Endothelial cell of umbilical vein (primary cell): ENCODE measurements around the gene ME3. TPM values are rescaled to one million over a fixed set of nuclear protein-coding genes. Genes with fewer than 3 reads are reported as not detected.

Experiments used
- BruUV-seq: library from RNA; stranded (reverse); fragments of 400-500 nt; replicated peaks from 2 replicates; lab custom pipeline; 2021; lab: Mats Ljungman, UMichigan
- CTCF ChIA-PET: fragments of 300-600, 350-600 bp; sonication (Branson Sonifier 250); formaldehyde crosslinking; loops from one replicate; lab custom pipeline; 2021; ENCODE audit warnings: antibody characterized with exemption, inconsistent platforms; lab: Charles Lee
- POLR2A ChIA-PET: fragments of 300-600, 350-600 bp; sonication (Branson Sonifier 250); formaldehyde crosslinking; loops from one replicate; lab custom pipeline; 2021; ENCODE audit warnings: antibody characterized with exemption, inconsistent platforms; lab: Charles Lee
- DNase-seq: peaks from one replicate; pipeline ENCODE4 v3.0.0-alpha.2; 2011; ENCODE audit warnings: low read depth, low spot score
- FAIRE-seq: peaks from 2 replicates; lab custom pipeline; 2011; peaks lifted over from hg19 to GRCh38; lab: Jason Lieb, UNC
- H2AFZ ChIP-seq: 2 replicates; pipeline ENCODE4 v1.6.0; 2012; ENCODE audit warnings: low read depth, low read length, control low read depth, inconsistent platforms
- H3K27ac ChIP-seq: 2 replicates; pipeline ENCODE4 v1.5.1; 2011; ENCODE audit warnings: low read depth, mild to moderate bottlenecking, control low read depth, low read length, moderate library complexity; ENCODE audit not compliant: insufficient read depth
- H3K27me3 ChIP-seq, 2 experiments: 2 replicates each; pipeline versions ENCODE4 v1.6.0 to v1.6.1; 2011; ENCODE audit warnings: low read length in 2 of 2, mixed read lengths in 1 of 2; ENCODE audit not compliant: control insufficient read depth in 2 of 2, insufficient read depth in 2 of 2
- H3K36me3 ChIP-seq, 2 experiments: 2 replicates in 1 of 2; 3 replicates in 1 of 2; pipeline ENCODE4 v1.5.1; 2011; ENCODE audit warnings: low read length in 2 of 2, mild to moderate bottlenecking in 1 of 2, moderate library complexity in 1 of 2; ENCODE audit not compliant: control insufficient read depth in 2 of 2, insufficient read depth in 2 of 2; ENCODE audit errors: extremely low read depth in 1 of 2
- H3K4me1 ChIP-seq: 3 replicates; pipeline ENCODE4 v1.5.1; 2011; ENCODE audit warnings: mild to moderate bottlenecking, low read length; ENCODE audit not compliant: control insufficient read depth, insufficient read depth; ENCODE audit errors: extremely low read depth
- H3K4me2 ChIP-seq: 2 replicates; pipeline ENCODE4 v1.6.1; 2011; ENCODE audit warnings: low read length, control low read depth, mixed read lengths; ENCODE audit not compliant: insufficient read depth
- H3K4me3 ChIP-seq, 3 experiments: fragments of 200-600 bp in 1 of 3; sonication (generic), shearing (Covaris generic) in 1 of 3; replicated peaks in 1 of 3; 2 replicates each; pipeline ENCODE4 v1.5.1; 2011 to 2016; ENCODE audit warnings: control low read depth in 3 of 3, low read length in 3 of 3, mild to moderate bottlenecking in 2 of 3, inconsistent platforms in 1 of 3, low read depth in 1 of 3, moderate library complexity in 1 of 3; ENCODE audit not compliant: insufficient read depth in 1 of 3
- H3K79me2 ChIP-seq: 2 replicates; pipeline ENCODE4 v1.6.0; 2012; ENCODE audit warnings: low read length, inconsistent platforms; ENCODE audit not compliant: control insufficient read depth, insufficient read depth
- H3K9ac ChIP-seq: replicated peaks from 2 replicates; pipeline ENCODE3; 2011; ENCODE audit warnings: low read length, control low read depth; ENCODE audit not compliant: insufficient read depth; ENCODE audit errors: extremely low read depth
- H3K9me1 ChIP-seq: replicated peaks from 3 replicates; pipeline ENCODE4 v1.6.0; 2011; ENCODE audit warnings: mild to moderate bottlenecking, low read length; ENCODE audit not compliant: control insufficient read depth, insufficient read depth; ENCODE audit errors: extremely low read depth
- H3K9me3 ChIP-seq: replicated peaks from 2 replicates; pipeline ENCODE4 v1.5.1; 2012; ENCODE audit warnings: low read length, inconsistent platforms; ENCODE audit not compliant: control insufficient read depth, insufficient read depth
- H4K20me1 ChIP-seq: replicated peaks from 2 replicates; pipeline ENCODE3; 2011; ENCODE audit warnings: mild to moderate bottlenecking, low read length; ENCODE audit not compliant: control insufficient read depth, insufficient read depth; ENCODE audit errors: extremely low read depth
- CTCF ChIP-seq, 2 donors: IDR thresholded peaks; 1 replicate in 1 of 2; 2 replicates in 1 of 2; pipeline ENCODE4 v1.5.1; 2011; ENCODE audit warnings: low read length in 2 of 2, mild to moderate bottlenecking in 2 of 2, moderate library complexity in 2 of 2, control low read depth in 1 of 2, inconsistent platforms in 1 of 2, low read depth in 1 of 2; ENCODE audit not compliant: insufficient read depth in 1 of 2; ENCODE audit errors: extremely low read depth in 1 of 2
- EZH2 ChIP-seq: IDR thresholded peaks from 2 replicates; pipeline ENCODE4 v1.6.1; 2012; ENCODE audit warnings: borderline replicate concordance, low read depth, mild to moderate bottlenecking, moderate library complexity, low read length, inconsistent platforms; ENCODE audit not compliant: severe bottlenecking
- FOS ChIP-seq: IDR thresholded peaks from 2 replicates; pipeline ENCODE4 v1.6.1; 2011; ENCODE audit warnings: mild to moderate bottlenecking, low read length, moderate library complexity, borderline replicate concordance; ENCODE audit not compliant: insufficient read depth
- GATA2 ChIP-seq: IDR thresholded peaks from 2 replicates; pipeline ENCODE4 v1.7.0; 2011; ENCODE audit warnings: low read depth, mild to moderate bottlenecking, moderate library complexity, mixed read lengths, low read length; ENCODE audit not compliant: insufficient read length, insufficient read depth
- JUN ChIP-seq: IDR thresholded peaks from 2 replicates; pipeline ENCODE4 v1.6.1; 2011; ENCODE audit warnings: borderline replicate concordance, low read depth; ENCODE audit not compliant: insufficient read length, insufficient read depth
- MYC ChIP-seq: IDR thresholded peaks from one replicate; pipeline ENCODE4 v1.6.1; 2011; ENCODE audit warnings: mild to moderate bottlenecking, low read depth, low read length
- POLR2A ChIP-seq: IDR thresholded peaks from 2 replicates; pipeline ENCODE4 v1.6.1; 2012; ENCODE audit warnings: low read depth, mild to moderate bottlenecking, control low read depth, low read length
- POLR2AphosphoS5 ChIP-seq: IDR thresholded peaks from 2 replicates; pipeline ENCODE4 v1.6.1; 2012; ENCODE audit warnings: low read depth, mild to moderate bottlenecking, control low read depth, low read length, moderate library complexity; ENCODE audit not compliant: insufficient read depth
- dilution Hi-C: fragments of 300-500 bp; cut with MboI; formaldehyde crosslinking; loops from one replicate; pipeline ENCODE4 v1.15.0; 2019; ENCODE audit warnings: low sequenced_read_pairs; ENCODE audit not compliant: extremely low pct_ligation_motif_present
- intact Hi-C: fragments of 100-400 bp; cut with micrococcal nuclease; formaldehyde crosslinking; loops from one replicate; pipeline ENCODE4 v1.10.0; 2022
- polyA plus RNA-seq, 4 experiments: library from polyadenylated mRNA; depleted of rRNA in 3 of 4; stranded (reverse) in 3 of 4; unstranded in 1 of 4; fragments of >200 nt; gene quantifications; 2 replicates each; pipeline versions ENCODE4 v1.2.1 to v1.2.3, GENCODE V29; 2011 to 2012; ENCODE audit warnings: missing spikeins in 1 of 4
- total RNA-seq: library from RNA; stranded (reverse); gene quantifications from 2 replicates; pipeline ENCODE4 v1.2.3, GENCODE V29; 2021
- TF ChIP-seq, protein P1 (sequence below): IDR thresholded peaks from 2 replicates; pipeline ENCODE4 v1.6.1; 2011; ENCODE audit not compliant: insufficient read depth, insufficient read length

Gene ME3
- total and polyA plus RNA-seq, 2 donors (not counting 3 experiments of a cell fraction or from before 2014, with no cell fraction given) = 26.9 to 30.4 TPM

- BruUV-seq = no TSS peak
- H3K27me3 ChIP-seq = no peaks in the 10 kb centered on the region
- no peak overlapping the region for H3K4me3 ChIP-seq
- TF ChIP-seq, protein P1, sequence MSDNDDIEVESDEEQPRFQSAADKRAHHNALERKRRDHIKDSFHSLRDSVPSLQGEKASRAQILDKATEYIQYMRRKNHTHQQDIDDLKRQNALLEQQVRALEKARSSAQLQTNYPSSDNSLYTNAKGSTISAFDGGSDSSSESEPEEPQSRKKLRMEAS = no peak
- peak in 1 of 2 donors; percentile 3 for TF ChIP-seq CTCF (IDR thresholded peaks at IDR 0.05; ENCODE audit: extremely low read depth in 1 of 2, insufficient read depth in 1 of 2, low read depth in 1 of 2, low read length in 2 of 2)
- ChIA-PET CTCF (interaction anchor here (1.0 to 7.0 kb wide), 7 partner anchors 79 to 599 kb away, joined by 3 to 55 read pairs (median 5); partner anchors contain the start of gene CCDC83), POLR2A (no interaction called here)
- H3K27ac ChIP-seq = no peak overlapping the region
- H3K9ac ChIP-seq = no peak overlapping the region
- peaks cover 27% of the 10 kb centered on the region for H3K4me1 ChIP-seq
- H3K9me3 ChIP-seq = no peaks in the 10 kb centered on the region
- no peak overlapping the region for H2AFZ ChIP-seq
- dilution Hi-C loops (no loop called here), intact Hi-C loops (no loop called here)
- no peaks in the 10 kb centered on the region for H3K79me2 ChIP-seq
- no peaks in the 10 kb centered on the region for H3K36me3 ChIP-seq
- no peaks in the 10 kb centered on the region for H3K9me1 ChIP-seq
- H3K4me2 ChIP-seq = no peak overlapping the region
- no peak for FAIRE-seq
- DNase-seq = no peak
- H4K20me1 ChIP-seq = no peaks in the 10 kb centered on the region
These were observed 219.0 kb downstream of the ME3 start for GRCh38 chr11:86453290-86454030.

DNA sequence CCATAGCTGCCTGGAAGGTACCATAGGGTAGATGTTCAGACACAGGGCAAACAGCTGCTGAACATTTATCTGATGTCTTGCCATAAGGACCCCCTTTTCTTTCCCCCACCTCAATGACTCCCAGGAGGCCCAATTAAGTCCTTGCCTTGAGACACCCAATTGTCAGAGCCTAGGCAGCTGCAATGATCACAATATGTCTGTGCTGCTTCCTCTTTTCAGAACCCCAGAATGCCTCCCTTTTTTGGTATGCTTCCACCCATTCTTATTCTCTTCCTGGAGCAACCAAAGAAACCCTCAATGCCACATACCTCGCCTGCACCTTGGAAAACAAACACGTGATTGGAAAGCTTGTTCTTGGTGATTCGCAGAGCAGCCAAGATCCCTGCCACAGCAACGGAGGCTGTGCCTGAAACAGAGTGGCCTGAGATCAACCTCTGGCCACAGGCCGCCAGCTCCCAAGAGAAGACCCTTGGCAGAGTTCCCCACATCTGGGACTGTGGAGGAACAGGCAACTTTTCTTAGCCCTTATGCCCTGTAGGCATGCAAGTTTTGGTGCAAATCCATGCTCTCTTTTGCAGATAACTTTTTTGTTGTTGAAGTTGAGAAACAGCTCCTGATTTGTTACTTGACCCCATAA is 222.3 kb downstream of the ME3 start:
- TF ChIP-seq POLR2AphosphoS5 = no peak
- no peak for TF ChIP-seq EZH2
- no peak for TF ChIP-seq MYC
- no peak for TF ChIP-seq POLR2A
- TF ChIP-seq CTCF (IDR thresholded peaks at IDR 0.05; ENCODE audit: extremely low read depth in 1 of 2, insufficient read depth in 1 of 2, low read depth in 1 of 2, low read length in 2 of 2) = no peak
- no peak for TF ChIP-seq FOS
- TF ChIP-seq JUN = no peak
- no peak for TF ChIP-seq GATA2
- TF ChIP-seq, protein P1 = no peak
- H4K20me1 ChIP-seq = no peaks in the 10 kb centered on the region
- POLR2A ChIA-PET = no interaction called here
- H3K9me3 ChIP-seq = no peaks in the 10 kb centered on the region
- H3K36me3 ChIP-seq = no peaks in the 10 kb centered on the region
- no TSS peak for BruUV-seq
- FAIRE-seq (no peak), DNase-seq (no peak)
- intact Hi-C loops = no loop called here
- H3K27ac ChIP-seq = no peak overlapping the region
- no peak overlapping the region for H2AFZ ChIP-seq
- dilution Hi-C loops = no loop called here
- no peaks in the 10 kb centered on the region for H3K27me3 ChIP-seq
- no peaks in the 10 kb centered on the region for H3K9me1 ChIP-seq
- H3K4me2 ChIP-seq = no peak overlapping the region
- no peak overlapping the region for H3K9ac ChIP-seq
- H3K4me1 ChIP-seq = no peaks in the 10 kb centered on the region
- H3K4me3 ChIP-seq = no peak overlapping the region
- H3K79me2 ChIP-seq = no peaks in the 10 kb centered on the region
- CTCF ChIA-PET = interaction anchor here (1.3 to 1.6 kb wide), 2 partner anchors 89 to 354 kb away, joined by 3 to 5 read pairs; no protein-coding TSS in a partner anchor
